ENCODE data around the gene LRMDA. TPM values are rescaled to one million over a fixed set of nuclear protein-coding genes. Genes with fewer than 3 reads are reported as not detected.
A peak's percentile ranks its signal among the peaks of the same experiment; 100 is the strongest.

LRMDA gene
- total and polyA plus RNA-seq, 2 of the 13 experiments (the other 11 are each of a cell fraction or from before 2014, with no cell fraction given): 13.4 to 22.0 TPM

DNA sequence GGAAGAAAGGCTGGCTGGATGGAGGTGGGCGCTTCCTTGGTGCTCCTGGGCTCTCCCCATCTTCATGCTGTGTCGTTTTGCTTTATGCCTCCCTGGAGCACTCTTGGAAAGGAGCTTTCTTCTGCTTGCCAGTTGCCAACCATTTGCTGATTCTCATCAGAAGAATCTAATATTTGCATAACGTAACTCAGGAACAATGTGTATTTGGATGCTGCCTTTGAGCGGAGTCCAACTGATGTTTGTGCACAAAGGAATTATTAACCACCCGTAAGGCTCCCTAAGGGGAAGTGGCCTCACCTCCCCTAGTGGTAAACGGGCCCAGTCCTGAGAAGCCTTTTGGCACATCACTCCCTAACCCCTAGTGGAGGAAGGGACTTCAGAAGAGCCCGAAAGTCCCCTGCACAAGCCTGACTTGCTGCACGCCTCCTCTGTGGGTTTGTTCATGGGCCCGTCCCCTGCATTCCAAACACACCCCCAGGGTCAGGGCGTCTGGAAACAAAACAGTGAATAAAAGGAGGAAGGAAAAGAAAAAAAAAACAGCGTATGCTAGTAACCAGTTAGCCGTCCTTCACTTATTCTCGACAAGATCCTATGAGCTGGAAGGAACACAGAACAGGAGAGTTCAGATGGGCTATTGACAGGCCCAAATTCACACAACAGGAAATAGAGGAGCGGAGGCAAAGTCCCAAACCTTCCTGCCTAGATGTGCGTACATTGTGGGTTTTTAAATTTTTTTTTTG is 602.2 kb downstream of the LRMDA start (continued):
- TF ChIP-seq ZNF468 (CRISPR knock-in tag; IDR thresholded peaks at IDR 0.05) (no peak), NFYC (CRISPR knock-in tag; IDR thresholded peaks at IDR 0.05) (no peak; the same call in 1 of the 2 replicates), NFATC3 (CRISPR knock-in tag; IDR thresholded peaks at IDR 0.05) (peak; percentile 69; the same call in 1 of the 2 replicates), SP140L (CRISPR knock-in tag; IDR thresholded peaks at IDR 0.05; ENCODE audit: borderline replicate concordance) (no peak), TMF1 (CRISPR knock-in tag; IDR thresholded peaks at IDR 0.05; ENCODE audit: low read depth) (no peak), GPN1 (CRISPR knock-in tag; IDR thresholded peaks at IDR 0.05; ENCODE audit: borderline replicate concordance) (no peak), SAFB2 (CRISPR knock-in tag; IDR thresholded peaks at IDR 0.05; ENCODE audit: borderline replicate concordance, low read depth) (peak; percentile 79; the same call in 1 of the 2 replicates), ZBTB37 (CRISPR knock-in tag; IDR thresholded peaks at IDR 0.05) (no peak), RBAK (CRISPR knock-in tag; IDR thresholded peaks at IDR 0.05) (no peak), BORCS8-MEF2B (CRISPR knock-in tag; IDR thresholded peaks at IDR 0.05) (peak; percentile 68; the same call in 1 of the 2 replicates), ZNF333 (CRISPR knock-in tag; IDR thresholded peaks at IDR 0.05; ENCODE audit: borderline replicate concordance) (no peak), ZNF331 (CRISPR knock-in tag; IDR thresholded peaks at IDR 0.05) (peak; percentile 63; the same call in 1 of the 2 replicates), HMG20B (CRISPR knock-in tag; conservative IDR thresholded peaks at IDR 0.05) (peak; percentile 83), ISL2 (CRISPR knock-in tag; IDR thresholded peaks at IDR 0.05) (peak; percentile 96), HNF4A (CRISPR knock-in tag; IDR thresholded peaks at IDR 0.05) (peak; percentile 83), ZFP1 (CRISPR knock-in tag; IDR thresholded peaks at IDR 0.05) (0 out of 2 replicates have a peak, but pooled peaks have one; percentile 24), NFKBIZ (CRISPR knock-in tag; IDR thresholded peaks at IDR 0.05) (peak; percentile 81; the same call in 1 of the 2 replicates), HOXA3 (CRISPR knock-in tag; IDR thresholded peaks at IDR 0.05) (peak; percentile 75), ZNF782 (CRISPR knock-in tag; IDR thresholded peaks at IDR 0.05; ENCODE audit: borderline replicate concordance) (no peak; the same call in 1 of the 2 replicates), ZNF367 (CRISPR knock-in tag; IDR thresholded peaks at IDR 0.05; ENCODE audit: borderline replicate concordance) (no peak), MXI1 (IDR thresholded peaks at IDR 0.05; ENCODE audit: borderline replicate concordance, low read depth, low read length) (0 out of 3 replicates have a peak, but pooled peaks have one; percentile 9), ZSCAN9 (CRISPR knock-in tag; IDR thresholded peaks at IDR 0.05; ENCODE audit: borderline replicate concordance) (peak; percentile 24; the same call in 1 of the 2 replicates), ZNF143 (CRISPR knock-in tag; IDR thresholded peaks at IDR 0.05) (0 out of 2 replicates have a peak, but pooled peaks have one; percentile 23), ZNF543 (CRISPR knock-in tag; IDR thresholded peaks at IDR 0.05) (no peak), TOPORS (CRISPR knock-in tag; IDR thresholded peaks at IDR 0.05) (peak; percentile 31; the same call in 1 of the 2 replicates), ZNF350 (CRISPR knock-in tag; IDR thresholded peaks at IDR 0.05; ENCODE audit: borderline replicate concordance, low read depth) (peak; percentile 62; the same call in 1 of the 2 replicates), SP2 (CRISPR knock-in tag; IDR thresholded peaks at IDR 0.05) (no peak), SP5 (CRISPR knock-in tag; IDR thresholded peaks at IDR 0.05; ENCODE audit: borderline replicate concordance, low read depth) (peak; percentile 67; the same call in 1 of the 2 replicates), POLR2G (IDR thresholded peaks at IDR 0.05; ENCODE audit: low read depth, low read length) (peak; percentile 84)
- TF ChIP-seq, protein P1, sequence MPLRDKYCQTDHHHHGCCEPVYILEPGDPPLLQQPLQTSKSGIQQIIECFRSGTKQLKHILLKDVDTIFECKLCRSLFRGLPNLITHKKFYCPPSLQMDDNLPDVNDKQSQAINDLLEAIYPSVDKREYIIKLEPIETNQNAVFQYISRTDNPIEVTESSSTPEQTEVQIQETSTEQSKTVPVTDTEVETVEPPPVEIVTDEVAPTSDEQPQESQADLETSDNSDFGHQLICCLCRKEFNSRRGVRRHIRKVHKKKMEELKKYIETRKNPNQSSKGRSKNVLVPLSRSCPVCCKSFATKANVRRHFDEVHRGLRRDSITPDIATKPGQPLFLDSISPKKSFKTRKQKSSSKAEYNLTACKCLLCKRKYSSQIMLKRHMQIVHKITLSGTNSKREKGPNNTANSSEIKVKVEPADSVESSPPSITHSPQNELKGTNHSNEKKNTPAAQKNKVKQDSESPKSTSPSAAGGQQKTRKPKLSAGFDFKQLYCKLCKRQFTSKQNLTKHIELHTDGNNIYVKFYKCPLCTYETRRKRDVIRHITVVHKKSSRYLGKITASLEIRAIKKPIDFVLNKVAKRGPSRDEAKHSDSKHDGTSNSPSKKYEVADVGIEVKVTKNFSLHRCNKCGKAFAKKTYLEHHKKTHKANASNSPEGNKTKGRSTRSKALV (CRISPR knock-in tag; IDR thresholded peaks at IDR 0.05): no peak

All from HepG2 (cell line).